OCI-LY7 (cell line): Measurements from ENCODE around the gene ADAMTS6. TPM values are rescaled to one million over a fixed set of nuclear protein-coding genes. Genes with fewer than 3 reads are reported as not detected.

Experiments used
- BruUV-seq: library from RNA; stranded (reverse); fragments of 400-500 nt; replicated peaks from 2 replicates; lab custom pipeline; 2021; lab: Mats Ljungman, UMichigan
- CTCF ChIA-PET: fragments of 300-600 bp; sonication (Branson Sonifier 250); formaldehyde crosslinking; loops from one replicate; lab custom pipeline; 2022; ENCODE audit warnings: antibody characterized with exemption; ENCODE audit not compliant: unreplicated experiment; lab: Charles Lee
- POLR2A ChIA-PET: fragments of 300-600 bp; sonication (Branson Sonifier 250); formaldehyde crosslinking; loops from one replicate; lab custom pipeline; 2022; ENCODE audit warnings: antibody characterized with exemption; lab: Charles Lee
- DNase-seq: peaks from one replicate; pipeline ENCODE4 v3.0.0-alpha.2; 2015; ENCODE audit warnings: low spot score
- H2AFZ ChIP-seq: fragments of 200-600 bp; sonication (generic), shearing (Covaris generic); 2 replicates; pipeline ENCODE4 v1.6.1; 2014; ENCODE audit warnings: mild to moderate bottlenecking, antibody characterized with exemption, low read length, moderate library complexity
- H3K27ac ChIP-seq: fragments of 200-600 bp; sonication (generic); 2 replicates; pipeline ENCODE4 v1.5.1; 2014; ENCODE audit warnings: mixed run types, low read depth, mild to moderate bottlenecking, moderate library complexity, low read length, inconsistent platforms; ENCODE audit not compliant: poor library complexity, severe bottlenecking
- H3K36me3 ChIP-seq: fragments of 200-600 bp; sonication (generic); 2 replicates; pipeline ENCODE4 v1.6.1; 2014; ENCODE audit warnings: mild to moderate bottlenecking, antibody characterized with exemption, low read length, moderate library complexity, mixed read lengths; ENCODE audit not compliant: insufficient read depth
- H3K4me1 ChIP-seq: fragments of 200-600 bp; sonication (generic); 2 replicates; pipeline ENCODE4 v1.5.1; 2014; ENCODE audit warnings: mild to moderate bottlenecking, low read length; ENCODE audit not compliant: insufficient read depth, poor library complexity, severe bottlenecking
- H3K4me2 ChIP-seq: fragments of 200-600 bp; sonication (generic); 2 replicates; pipeline ENCODE4 v1.6.1; 2014; ENCODE audit warnings: mild to moderate bottlenecking, low read length
- H3K4me3 ChIP-seq: fragments of 200-600 bp; sonication (generic); 2 replicates; pipeline ENCODE4 v1.5.1; 2014; ENCODE audit warnings: mild to moderate bottlenecking, low read depth, low read length; ENCODE audit not compliant: poor library complexity, severe bottlenecking
- H3K79me2 ChIP-seq: fragments of 200-600 bp; sonication (generic); 2 replicates; pipeline ENCODE4 v1.6.1; 2016; ENCODE audit warnings: low read depth, mild to moderate bottlenecking, low read length, moderate library complexity, mixed read lengths; ENCODE audit not compliant: insufficient read depth
- H3K9me2 ChIP-seq: fragments of 200-600 bp; sonication (generic); 2 replicates; pipeline ENCODE4 v1.6.1; 2016; ENCODE audit warnings: mild to moderate bottlenecking, low read length, mixed read lengths; ENCODE audit not compliant: insufficient read depth
- H3K9me3 ChIP-seq: fragments of 200-600 bp; sonication (generic); 2 replicates; pipeline ENCODE4 v1.6.1; 2014; ENCODE audit warnings: mild to moderate bottlenecking, mixed run types, low read length, mixed read lengths
- H4K20me1 ChIP-seq: fragments of 200-600 bp; sonication (generic); 2 replicates; pipeline ENCODE4 v1.6.1; 2014; ENCODE audit warnings: mild to moderate bottlenecking, antibody characterized with exemption, low read length, moderate library complexity, mixed read lengths; ENCODE audit not compliant: insufficient read depth
- EZH2phosphoT487 ChIP-seq: fragments of 200-600 bp; sonication (generic); IDR thresholded peaks from 2 replicates; pipeline ENCODE4 v1.6.1; 2018; ENCODE audit warnings: low read depth, borderline replicate concordance, mild to moderate bottlenecking, mixed run types, antibody characterized with exemption, low read length, moderate library complexity, mixed read lengths
- intact Hi-C: fragments of 100-400 bp; cut with micrococcal nuclease; formaldehyde crosslinking; loops from one replicate; pipeline ENCODE4 v1.10.0; 2022; ENCODE audit not compliant: unreplicated experiment
- total RNA-seq, 2 experiments: library from RNA; depleted of rRNA in 1 of 2; stranded (reverse); fragments of >200 nt in 1 of 2; shearing (Covaris generic) in 1 of 2; gene quantifications; 2 replicates each; pipeline ENCODE4 v1.2.3, GENCODE V29; 2014 to 2022
- TF ChIP-seq, protein P1 (sequence below): fragments of 200-600 bp; sonication (generic); conservative IDR thresholded peaks from 2 replicates; pipeline ENCODE4 v1.5.1; 2014; ENCODE audit warnings: mild to moderate bottlenecking, antibody characterized with exemption, low read length, moderate library complexity, mixed read lengths

ADAMTS6 gene
- total RNA-seq, 2 experiments from 2014 or later: 13.9 to 18.1 TPM

DNA sequence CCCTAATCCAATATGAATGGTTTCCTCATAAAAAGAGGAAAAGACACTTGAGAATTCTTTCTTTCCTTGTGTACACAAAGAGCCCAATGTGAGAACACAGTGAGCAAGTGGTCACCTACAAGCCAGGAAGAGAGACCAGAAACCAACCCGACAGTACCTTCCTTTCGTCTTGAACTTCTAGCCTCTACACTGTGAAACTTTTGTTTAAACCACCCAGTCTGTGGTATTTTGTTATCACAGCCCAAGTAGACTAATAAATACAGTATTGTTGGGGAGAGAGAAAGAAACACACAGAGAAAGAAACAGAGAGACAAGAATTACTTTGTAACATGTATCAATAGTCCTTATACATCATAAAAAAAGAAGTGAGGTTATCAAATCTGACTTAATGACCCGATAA is 44.0 kb upstream of the ADAMTS6 start:
- H4K20me1 ChIP-seq: no peaks in the 10 kb centered on the region
- ChIA-PET CTCF (no interaction called here), POLR2A (no interaction called here)
- H3K9me3 ChIP-seq: no peaks in the 10 kb centered on the region
- H3K9me2 ChIP-seq: no peaks in the 10 kb centered on the region
- peaks cover 78% of the 10 kb centered on the region for H3K36me3 ChIP-seq
- no peak overlapping the region for H3K4me3 ChIP-seq
- no TSS peak for BruUV-seq
- H3K4me1 ChIP-seq: no peaks in the 10 kb centered on the region
- TF ChIP-seq, protein P1, sequence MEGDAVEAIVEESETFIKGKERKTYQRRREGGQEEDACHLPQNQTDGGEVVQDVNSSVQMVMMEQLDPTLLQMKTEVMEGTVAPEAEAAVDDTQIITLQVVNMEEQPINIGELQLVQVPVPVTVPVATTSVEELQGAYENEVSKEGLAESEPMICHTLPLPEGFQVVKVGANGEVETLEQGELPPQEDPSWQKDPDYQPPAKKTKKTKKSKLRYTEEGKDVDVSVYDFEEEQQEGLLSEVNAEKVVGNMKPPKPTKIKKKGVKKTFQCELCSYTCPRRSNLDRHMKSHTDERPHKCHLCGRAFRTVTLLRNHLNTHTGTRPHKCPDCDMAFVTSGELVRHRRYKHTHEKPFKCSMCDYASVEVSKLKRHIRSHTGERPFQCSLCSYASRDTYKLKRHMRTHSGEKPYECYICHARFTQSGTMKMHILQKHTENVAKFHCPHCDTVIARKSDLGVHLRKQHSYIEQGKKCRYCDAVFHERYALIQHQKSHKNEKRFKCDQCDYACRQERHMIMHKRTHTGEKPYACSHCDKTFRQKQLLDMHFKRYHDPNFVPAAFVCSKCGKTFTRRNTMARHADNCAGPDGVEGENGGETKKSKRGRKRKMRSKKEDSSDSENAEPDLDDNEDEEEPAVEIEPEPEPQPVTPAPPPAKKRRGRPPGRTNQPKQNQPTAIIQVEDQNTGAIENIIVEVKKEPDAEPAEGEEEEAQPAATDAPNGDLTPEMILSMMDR: no peak
- intact Hi-C loops: no loop called here
- no peaks in the 10 kb centered on the region for H3K79me2 ChIP-seq
- no peak overlapping the region for H3K27ac ChIP-seq
- no peak for DNase-seq
- H3K4me2 ChIP-seq: no peak overlapping the region
- no peak overlapping the region for H2AFZ ChIP-seq

DNA sequence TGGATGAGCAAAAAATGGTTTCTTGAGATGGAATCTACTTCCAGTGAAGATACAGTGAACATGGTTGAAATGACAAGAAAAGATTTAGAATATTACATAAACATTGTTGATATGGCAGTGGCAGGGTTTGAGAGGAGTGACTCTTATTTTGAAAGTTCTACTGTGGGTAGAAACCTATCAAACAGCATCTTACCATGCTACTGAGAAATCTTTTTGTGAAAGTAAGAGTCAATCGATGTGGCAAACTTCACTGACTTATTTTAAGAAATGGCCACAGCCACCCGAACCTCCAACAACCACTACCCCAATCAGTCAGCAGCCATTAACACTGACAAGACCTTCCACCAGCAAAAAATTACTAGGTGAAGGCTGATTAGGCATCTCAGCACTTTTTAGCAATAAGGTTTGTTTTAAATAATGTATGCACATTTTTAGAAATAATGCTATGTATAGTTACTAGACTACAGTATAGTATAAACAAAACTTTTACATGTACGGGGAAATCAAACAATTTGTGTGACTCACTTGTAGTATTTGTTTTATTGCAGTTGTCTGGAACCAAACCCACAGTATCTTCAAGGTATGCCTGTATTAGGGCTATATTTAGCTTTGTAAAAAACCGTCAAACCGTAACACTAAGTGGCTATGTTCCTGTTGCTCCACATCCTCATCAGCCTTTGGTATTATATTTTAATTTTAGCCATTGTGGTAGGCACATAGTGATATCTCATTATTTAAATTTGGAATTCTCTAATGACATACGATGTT is 30.6 kb upstream of the ADAMTS6 start:
- TF ChIP-seq EZH2phosphoT487: no peak
- TF ChIP-seq, protein P1: no peak
- Histone ChIP-seq H3K27ac (no peak overlapping the region), H3K36me3 (peaks cover 13% of the 10 kb centered on the region), H3K4me2 (no peak overlapping the region), H3K9me2 (no peaks in the 10 kb centered on the region), H2AFZ (no peak overlapping the region), H3K9me3 (no peaks in the 10 kb centered on the region), H4K20me1 (no peaks in the 10 kb centered on the region), H3K79me2 (no peaks in the 10 kb centered on the region), H3K4me3 (no peak overlapping the region), H3K4me1 (no peaks in the 10 kb centered on the region)
- CTCF ChIA-PET: no interaction called here
- intact Hi-C loops: no loop called here
- no peak for DNase-seq
- BruUV-seq: no TSS peak
- POLR2A ChIA-PET: interaction anchor here (0.6 kb wide), 1 partner anchor 292 kb away, joined by 3 read pairs; no protein-coding TSS in a partner anchor

DNA sequence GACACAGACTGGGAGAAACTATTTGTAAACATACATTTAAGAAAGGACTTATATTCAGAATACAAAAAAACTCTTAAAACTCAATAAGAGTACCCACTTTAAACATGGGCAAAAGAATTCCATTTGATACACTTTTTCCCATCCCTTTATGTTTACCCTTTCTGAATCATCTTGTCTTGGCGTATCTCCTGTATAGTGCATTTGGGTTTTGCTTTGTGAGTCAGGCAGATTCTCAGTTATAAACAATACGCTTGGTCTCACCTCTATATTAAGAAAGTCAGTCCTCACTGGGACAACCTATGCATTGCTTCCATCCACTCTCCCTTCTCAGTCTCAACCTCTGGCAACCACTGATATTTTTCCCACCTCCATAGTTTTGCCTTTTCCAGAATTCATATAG is 27.3 kb upstream of the ADAMTS6 start:
- BruUV-seq: no TSS peak
- intact Hi-C loops: no loop called here
- H3K27ac ChIP-seq: no peak overlapping the region
- no peaks in the 10 kb centered on the region for H3K9me2 ChIP-seq
- no peak overlapping the region for H2AFZ ChIP-seq
- TF ChIP-seq, protein P1: no peak
- TF ChIP-seq EZH2phosphoT487: no peak
- H3K4me1 ChIP-seq: no peaks in the 10 kb centered on the region
- no peak for DNase-seq
- ChIA-PET CTCF (no interaction called here), POLR2A (no interaction called here)
- H3K4me2 ChIP-seq: no peak overlapping the region
- H3K36me3 ChIP-seq: no peaks in the 10 kb centered on the region
- no peaks in the 10 kb centered on the region for H4K20me1 ChIP-seq
- no peak overlapping the region for H3K4me3 ChIP-seq
- no peaks in the 10 kb centered on the region for H3K9me3 ChIP-seq
- no peaks in the 10 kb centered on the region for H3K79me2 ChIP-seq
